GM18526 (cell line): ENCODE data around the gene MEIS1.

Experiments
- POLR2A ChIP-seq: IDR thresholded peaks from 3 replicates; pipeline ENCODE4 v1.6.1; 2011; ENCODE audit not compliant: insufficient read length; ENCODE audit errors: extremely low read depth

Gene MEIS1

DNA sequence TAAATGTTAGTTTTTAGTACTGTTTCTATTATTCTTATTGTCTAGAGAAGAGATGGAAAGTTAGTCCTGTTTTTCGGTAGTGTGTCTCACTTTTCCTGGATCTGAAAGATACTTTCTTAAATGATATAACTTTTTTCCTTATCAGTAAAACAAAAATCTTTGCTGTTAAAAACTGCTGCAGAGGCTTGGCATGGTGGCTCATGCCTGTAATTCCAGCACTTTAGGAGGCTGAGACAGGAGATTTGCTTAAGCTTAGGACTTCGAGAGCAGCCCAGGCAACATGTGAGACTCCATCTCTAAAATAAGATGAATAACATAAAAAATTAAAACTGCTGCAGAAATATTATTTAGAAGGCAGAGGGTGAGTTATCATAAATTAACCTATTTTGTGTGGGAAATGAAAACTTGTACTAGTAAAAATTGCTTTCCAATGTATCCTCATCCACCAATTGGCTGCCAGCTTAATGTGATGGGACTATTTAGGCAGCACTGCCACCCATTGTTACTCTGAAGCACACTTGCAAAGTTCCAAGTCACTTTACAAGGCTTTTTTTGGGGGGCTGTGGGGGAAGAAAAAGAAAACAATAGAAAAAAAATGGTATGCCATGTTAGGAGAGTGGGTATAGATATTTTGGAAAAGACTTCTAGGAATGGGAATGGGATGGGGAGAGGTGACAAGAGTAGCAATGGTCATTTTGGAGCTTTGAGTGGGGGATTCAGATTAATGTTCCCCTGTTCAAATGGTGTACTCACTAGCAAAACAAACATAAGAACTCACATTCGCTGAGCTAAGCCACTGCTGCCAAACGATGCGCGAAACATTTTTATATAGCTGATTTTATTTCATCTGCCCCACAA, 62.7 kb downstream of the MEIS1 start:
- no peak for TF ChIP-seq POLR2A

DNA sequence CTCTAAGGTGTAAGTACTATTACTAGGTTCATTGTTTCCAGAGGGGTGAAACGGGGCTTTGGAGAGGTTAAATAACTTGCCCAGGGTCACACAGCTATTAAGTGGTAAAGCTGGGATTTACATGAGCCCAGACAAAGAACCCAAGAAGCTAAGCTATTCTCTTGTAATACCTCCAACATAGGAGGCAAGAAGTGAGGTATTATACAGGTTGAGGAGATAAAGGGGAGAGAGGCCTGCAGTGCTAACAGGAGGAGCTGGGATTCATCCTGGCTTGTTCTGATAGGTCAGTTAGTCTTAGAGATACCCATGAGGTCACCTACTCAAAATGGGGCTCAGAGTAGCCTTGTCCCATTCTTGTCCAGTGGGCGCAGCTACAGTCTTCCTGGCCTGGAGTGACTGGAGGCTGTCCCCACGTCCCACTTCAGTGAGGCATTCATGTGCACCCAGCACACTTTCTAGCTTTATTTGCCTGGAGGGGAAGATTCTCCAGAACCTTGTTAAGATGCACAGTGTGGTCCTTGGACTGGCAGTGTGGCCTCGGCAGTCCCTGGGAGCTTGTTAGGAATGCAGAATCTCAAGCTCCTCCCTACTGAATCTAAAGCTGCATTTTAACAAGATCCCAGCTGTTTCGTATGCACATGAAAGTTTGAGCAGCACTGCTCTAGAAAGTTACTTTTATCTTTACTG, 63.5 kb downstream of the MEIS1 start:
- no peak for TF ChIP-seq POLR2A

DNA sequence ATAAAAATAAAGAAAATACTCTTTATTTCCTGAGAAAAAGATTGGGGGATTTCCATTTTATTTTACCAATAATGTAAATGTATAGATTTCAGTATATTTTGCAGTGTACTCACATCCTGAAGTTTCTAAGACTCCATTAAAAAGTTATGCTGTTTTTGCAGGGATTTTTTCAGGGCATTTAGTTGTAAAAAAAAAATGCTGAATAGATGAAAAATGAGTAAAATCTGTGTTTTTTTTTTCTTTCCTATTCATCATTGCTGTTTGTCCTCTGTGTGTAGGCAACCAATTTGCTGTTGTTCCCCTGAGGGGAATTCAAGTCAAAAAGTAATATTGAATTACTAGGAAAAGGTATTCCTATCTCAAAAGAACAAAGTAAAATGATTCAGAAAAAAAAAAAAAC, 66.3 kb downstream of the MEIS1 start:
- TF ChIP-seq POLR2A, result no peak

DNA sequence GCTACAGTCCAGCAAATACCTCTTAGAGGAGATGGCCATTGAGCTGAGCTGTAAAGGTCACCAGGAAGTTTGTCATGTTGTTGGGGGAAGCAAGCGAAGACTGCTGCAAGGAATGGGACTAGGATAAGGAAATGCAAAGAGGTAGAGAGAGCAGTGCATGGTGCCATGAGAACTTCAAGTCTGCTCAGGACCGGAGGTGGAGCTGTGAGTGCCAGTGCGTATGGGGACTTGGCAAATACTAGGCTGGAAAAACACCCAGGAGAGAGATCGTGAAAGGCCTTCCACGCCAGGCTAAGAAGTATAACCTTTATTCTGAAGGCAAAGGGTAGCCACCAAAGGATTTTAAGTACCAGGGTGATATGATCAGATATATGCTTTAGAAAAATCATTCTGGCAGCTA, 71.3 kb downstream of the MEIS1 start:
- TF ChIP-seq POLR2A, result no peak

DNA sequence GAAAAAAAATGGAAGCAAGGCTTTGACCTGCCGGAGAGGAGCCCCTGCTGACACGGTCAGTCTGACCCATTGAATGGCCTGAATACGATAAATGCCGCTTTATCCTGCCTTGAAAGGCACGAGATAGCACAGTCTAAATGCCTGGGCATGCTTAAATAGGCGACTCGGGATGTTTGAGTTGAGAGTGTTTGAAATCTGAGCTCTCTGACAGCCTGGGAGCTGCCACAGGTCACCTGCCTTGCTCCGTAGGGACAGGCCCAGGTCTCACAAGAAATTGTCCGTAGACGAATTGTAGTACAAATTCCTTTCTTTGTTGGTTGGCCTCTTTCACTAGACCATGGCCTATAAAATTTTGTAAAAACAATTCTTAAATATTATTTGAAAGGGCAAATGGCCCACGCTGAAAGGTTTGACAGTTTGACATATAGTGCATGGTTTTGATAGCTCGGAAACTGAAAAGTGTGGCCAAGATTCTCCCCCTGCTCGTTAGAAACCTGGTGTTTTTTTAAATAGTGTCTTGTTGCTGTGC, 72.8 kb downstream of the MEIS1 start:
- TF ChIP-seq POLR2A, result no peak

DNA sequence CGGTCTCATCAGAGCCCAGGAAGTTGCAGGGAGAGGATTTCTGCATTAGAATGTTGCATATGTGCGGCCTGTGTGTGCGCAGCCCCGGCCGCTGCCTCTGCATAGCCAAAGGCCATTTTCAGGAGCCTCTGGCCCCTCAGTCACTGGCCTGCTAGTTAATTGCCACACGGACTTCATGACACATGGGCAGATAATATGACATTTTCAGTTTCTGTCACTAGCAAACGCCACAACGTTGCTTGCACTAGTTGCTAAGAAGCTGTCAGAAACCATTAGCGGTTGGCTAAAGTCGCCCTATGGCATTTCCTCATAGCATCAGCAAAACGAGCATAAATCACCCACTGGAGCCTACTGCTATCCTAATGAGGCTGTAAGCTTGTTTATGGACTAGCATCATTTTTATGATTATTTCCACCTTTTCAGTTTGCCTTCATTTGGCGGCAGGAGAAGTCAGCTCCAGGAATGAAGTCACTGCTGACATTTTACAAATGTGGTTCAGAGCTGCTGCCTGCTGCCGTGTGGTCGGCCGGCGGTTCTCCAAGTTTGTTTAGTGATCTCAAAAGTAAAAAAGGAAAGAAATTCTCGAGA, 73.7 kb downstream of the MEIS1 start:
- no peak for TF ChIP-seq POLR2A

DNA sequence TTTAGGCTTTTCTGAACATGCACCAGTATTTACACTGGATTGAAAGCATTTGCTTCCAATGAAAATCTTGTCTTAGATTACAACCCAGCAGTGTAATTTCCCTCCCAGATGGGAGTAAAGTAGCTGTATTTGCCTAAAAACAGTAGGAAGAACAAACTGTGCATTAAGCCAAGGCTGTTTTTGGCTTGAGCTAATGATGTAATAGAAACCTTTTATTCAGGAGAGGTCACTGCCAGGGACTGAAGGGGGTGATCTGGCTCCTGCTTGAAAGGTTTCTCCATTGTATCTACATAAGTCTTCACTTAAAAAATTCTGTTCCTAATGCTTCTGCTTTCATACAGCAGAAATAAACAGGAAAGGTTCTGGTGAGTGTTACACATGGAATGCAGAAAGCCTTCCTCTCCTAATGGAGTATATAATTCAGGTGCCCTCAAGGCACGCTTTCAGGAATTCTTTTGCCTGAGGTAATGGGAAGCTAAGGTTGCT, 74.4 kb downstream of the MEIS1 start:
- TF ChIP-seq POLR2A, result no peak

DNA sequence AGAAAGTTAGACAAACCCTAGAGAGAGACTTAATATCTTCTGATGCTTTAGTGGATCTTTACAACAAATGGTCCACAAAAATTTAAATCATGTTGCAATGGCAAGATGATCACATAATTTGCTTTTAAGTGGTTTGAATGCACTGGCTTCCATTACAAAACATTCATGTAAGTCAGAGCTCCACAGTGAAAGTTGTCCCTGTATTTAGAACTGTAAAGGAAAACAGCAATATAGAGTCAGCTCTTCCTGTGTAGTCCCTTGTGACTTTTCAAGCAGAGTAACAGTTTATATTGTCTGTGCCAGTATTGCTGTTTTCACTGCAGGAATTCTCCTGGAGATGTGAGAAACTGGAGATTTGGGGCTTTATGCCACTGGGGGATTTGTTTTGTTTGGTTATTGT, 77.7 kb downstream of the MEIS1 start:
- no peak for TF ChIP-seq POLR2A

DNA sequence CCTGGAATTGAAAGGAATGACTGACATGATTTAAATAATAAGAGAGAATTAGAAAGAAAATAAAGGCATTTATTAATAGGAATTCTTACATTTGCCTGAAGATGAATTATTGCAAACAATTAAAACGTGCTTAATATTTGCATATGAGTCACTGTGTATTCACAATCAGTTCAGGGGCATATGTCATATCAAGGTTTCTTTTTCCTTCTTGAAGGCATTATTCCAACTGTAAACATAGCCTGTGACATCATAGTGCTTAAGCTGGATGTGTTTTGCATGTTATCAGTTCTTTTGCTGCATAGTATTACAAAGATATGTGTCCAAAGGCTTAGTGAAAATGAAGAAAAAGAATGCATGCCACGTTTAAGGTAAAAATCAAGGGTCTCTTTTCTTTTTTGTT, 80.8 kb downstream of the MEIS1 start:
- TF ChIP-seq POLR2A, result no peak

DNA sequence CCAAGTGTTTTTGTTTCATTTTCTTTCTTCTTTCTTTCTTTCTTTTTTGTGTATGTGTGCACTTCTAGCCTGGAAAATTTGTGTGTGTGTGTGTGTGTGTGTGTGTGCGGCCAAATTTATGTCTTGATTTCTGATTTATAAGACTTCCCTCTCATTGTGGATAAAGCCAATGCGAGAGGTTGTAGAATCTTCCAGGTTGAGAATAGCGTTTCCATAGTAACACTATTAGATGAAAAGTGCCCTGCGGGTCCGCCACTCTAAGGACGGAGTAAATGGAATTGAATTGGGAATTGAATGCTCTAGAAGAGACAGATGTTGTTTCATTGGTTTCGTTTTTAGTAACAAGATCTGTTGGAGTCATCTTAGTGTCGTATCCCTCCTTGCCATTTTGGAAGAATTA, 81.6 kb downstream of the MEIS1 start:
- TF ChIP-seq POLR2A, result no peak

DNA sequence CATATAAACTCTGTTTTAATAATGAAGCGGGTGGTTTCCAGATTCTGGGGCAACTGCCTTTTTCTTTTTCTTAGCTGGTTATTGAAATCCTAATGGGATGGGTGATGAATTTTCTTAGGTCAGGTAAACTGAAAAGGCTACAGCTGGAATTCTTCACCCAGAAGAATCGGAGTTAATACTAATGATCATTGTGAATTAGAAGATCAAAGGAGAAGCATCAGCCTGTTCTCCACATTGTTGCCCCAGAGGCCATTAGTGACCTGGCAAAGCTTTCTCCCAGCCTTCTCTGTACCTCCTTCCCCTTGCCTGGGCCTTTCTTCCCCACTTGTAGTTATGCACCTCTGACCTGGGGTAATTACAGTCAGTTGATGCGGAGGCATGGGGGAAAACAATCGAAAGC, 82.8 kb downstream of the MEIS1 start:
- no peak for TF ChIP-seq POLR2A

DNA sequence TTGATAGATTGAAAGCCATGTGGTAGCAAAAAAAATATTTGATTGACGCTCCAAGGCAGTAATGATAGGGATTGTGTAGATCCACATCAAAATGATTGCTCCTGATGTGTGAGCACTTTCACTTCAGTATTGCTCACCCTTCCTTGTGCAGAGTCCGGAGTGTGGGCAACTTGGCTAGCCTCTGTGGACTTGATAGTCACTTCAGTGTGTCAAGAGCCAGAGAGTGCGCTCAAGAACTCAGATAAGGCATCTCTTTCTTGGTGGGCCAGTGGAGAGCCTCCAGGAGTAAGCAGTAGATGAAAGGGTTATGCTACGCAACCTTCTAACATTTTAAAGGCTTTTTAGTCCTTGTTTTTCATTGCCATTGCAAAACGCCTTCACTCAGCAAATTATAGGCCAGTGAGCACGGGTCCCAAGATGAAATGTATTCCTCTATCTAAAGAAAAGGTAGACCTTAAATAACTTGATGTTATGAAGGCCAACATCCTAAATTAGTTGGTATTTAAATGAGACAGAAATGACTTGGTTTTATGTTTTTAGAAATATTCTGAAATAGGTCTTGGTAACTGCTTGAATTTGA, 84.4 kb downstream of the MEIS1 start:
- no peak for TF ChIP-seq POLR2A

DNA sequence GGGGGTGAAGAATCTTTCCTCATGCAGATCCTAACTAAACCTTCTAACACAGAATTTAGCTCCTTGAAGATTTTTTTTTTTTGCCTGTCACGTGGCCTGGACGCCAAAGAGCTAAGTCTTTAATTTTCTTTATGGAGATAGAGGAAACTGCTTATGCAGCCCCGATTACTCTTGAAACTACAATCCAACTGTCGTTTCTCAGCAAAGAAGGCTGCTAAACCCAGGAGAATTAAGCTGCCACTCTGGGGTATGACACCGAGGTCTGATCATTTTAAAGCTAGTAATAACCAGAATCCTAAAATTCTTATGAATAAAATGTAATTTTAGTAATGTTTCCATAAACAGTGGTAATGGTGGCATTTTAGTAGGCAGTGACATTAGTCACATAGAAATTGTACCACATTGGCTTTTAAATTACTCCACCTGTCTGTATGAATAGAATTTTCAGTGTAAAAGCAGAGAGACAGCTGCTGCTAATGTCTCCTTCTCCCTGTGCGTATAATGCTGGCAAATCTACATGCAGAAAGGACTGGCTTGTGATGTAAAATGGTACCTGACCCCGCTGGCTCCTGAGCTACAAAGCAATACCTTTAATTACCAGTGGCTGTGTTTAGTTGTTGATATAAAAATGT, 86.5 kb downstream of the MEIS1 start:
- TF ChIP-seq POLR2A, result no peak

DNA sequence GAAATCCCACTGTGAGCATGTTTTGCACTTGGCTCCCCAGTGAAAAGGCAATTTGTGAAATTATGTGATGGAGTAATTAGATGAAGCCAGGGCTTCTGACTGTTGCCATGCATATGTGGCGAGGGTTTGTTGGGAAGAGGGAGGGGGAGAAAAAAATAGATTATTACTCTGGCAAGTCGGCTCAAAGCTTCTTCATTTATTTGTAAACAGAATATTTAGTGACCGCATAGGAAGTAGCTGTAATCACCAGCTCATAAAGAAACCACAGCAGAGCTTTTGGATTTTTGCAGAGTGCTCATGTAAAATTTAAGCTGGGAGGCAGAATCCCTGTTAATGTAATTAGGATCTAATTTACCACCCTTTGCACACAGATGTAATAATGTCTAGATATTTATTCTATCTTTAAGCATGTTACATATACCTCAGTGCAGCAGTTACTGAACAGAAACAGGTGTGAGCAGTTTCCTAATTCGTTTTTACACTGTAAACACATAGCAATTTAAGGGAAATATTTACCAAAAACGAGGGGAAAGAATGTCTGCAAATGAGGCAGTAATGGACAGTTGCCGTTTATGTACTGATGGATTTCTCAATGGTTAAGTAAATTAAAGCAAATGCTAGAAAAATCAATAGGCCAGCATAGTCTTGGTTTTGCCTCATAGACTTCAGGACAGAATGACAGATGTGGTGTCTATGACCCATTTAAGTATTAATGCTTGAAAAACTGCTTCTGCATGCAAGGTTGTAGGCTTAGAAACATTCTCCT, 87.9 kb downstream of the MEIS1 start:
- TF ChIP-seq POLR2A, result no peak
